Right renal cortex interstitium (tissue), 3 donors: ENCODE data around the gene PDIK1L. TPM values are rescaled to one million over a fixed set of nuclear protein-coding genes. Genes with fewer than 3 reads are reported as not detected.

ENCODE experiments used
- DNase-seq, 3 donors: peaks; one replicate each; pipeline ENCODE4 v3.0.0-alpha.2; 2013; ENCODE audit warnings: low read depth in 3 of 3, low spot score in 2 of 3
- polyA plus RNA-seq, 3 donors: library from polyadenylated mRNA; unstranded; fragments of 120-200 nt; gene quantifications; one replicate each; pipeline ENCODE4 v1.2.1, GENCODE V29; 2013; ENCODE audit not compliant: insufficient read length in 3 of 3

Gene PDIK1L
- polyA plus RNA-seq, 3 donors: 20.5 to 22.0 (median 20.7) TPM

DNA sequence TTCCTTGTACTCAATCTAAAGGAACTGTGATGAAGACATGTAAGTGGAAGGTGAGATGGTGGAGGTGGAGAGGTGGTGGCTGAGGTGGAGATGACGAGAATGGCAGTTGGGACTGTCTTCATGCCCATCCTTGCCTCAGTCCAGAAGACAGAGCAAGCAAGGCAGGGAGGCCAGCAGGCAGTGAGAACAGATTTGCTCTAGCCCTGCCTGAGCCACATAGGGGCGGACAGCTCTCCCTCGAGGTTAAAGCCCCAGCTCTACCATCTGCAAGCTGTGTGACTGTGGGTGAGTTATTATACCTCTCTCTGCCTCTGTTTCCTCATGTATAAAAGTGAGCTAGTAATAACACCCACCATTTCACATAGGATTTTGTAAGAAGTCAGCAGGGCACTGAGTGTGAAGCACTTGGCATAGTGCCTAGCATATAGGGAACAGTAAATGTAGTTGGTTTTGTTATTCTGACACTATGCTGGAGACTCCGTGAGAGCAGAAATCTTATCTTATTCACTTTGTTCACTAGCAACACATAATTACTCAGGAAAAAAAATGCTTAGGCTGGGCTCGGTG, 42.4 kb downstream of the PDIK1L start:
- no peak for DNase-seq

DNA sequence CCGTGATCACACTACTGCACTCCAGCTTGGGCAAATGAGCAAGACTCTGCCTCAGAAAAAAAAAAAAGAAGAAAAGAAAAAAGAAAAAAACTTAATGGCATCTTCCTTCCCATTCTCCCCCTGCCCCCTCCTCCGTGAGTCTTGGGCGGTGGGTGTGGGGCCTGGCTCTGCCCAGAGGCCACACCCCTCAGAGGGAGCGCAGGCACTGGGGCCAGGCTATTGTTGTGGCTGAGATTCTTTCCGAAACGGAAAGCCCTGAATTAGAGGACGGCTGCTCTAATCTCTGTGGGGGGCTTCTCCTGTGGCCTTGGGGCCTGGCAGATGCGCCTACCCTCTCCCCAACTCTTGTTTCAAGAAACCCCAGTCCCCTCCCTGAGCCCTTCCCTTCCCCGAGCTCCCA, 43.1 kb downstream of the PDIK1L start:
- DNase-seq: no peak

DNA sequence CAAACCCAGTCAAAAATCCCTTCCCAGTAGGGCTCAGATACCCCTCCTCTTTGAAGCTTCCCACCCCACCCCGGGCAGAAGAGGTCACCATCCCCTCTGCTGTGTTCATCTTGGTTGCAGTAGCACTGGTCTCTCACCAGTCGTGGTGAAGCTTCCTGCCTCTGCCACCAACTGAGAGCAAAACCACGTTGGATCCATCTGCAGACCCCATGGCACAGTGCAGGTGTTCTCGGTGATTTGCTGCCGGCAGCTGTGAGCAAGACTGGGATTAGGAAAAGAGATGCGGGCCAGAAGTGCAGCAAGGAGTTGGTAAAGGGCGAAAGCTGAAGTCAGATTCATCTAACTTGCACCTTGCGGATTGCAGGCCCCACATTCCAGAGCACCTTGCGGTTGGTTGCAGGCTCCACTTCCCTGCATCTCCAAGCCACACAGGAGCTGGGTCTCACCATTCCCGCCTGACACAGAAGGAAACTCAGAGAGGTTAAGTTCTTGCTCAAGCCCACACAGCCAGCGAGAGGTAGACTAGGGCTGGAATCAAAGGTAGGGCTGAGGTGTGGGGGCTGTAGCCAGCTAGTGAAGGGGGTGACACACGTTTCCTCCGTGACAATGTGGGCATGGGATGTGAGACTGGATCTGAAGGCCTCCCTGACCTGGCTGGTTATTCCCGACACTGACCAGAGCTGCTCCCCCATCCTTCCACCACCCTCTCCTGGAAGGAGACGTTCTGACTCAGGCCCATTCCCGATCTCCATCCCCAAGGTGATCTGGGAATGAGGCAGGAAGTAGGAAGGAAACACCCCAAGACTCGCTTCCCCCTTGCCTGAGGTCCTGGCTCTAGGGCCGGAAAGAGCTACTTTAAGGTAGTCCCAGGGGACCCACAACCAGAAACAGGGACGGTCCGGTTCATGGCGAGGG, 44.0 kb downstream of the PDIK1L start:
- DNase-seq: no peak

DNA sequence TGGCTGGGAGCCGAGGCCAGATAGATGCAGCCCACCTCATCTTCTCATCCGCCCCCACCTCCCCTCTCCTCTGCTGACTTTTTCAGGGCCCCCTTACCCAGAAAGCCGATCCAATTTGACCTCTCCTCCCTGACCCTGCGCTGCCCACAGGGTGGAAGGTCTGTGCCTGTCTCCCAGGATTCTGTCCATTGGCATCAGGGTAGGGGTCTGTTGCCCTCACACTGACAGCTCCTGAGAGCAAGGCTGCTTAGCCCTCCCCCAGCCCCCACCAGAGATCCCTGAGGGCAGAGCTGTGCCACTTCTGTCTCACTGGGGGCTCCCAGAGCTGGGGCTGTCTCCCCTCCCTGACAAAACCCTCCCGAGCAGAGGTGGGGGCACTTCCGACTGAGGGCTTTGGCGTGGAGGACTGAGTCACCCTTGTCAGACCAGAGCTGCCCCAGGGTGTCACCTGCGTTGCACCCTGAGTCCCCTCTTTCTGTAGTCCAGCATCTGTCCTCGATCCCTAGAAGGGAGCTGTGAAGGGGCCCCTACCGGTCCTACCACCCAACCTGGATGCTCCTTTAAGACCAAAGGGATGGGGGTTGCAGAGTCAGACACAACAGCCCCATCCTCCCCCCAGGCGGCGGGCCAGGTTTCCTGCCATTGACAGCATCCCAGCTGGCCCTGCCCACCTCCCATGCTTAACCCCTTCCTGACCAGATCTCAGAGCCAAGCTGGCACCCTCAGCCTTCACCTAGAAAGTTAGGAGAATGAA, 44.8 kb downstream of the PDIK1L start:
- DNase-seq: no peak

DNA sequence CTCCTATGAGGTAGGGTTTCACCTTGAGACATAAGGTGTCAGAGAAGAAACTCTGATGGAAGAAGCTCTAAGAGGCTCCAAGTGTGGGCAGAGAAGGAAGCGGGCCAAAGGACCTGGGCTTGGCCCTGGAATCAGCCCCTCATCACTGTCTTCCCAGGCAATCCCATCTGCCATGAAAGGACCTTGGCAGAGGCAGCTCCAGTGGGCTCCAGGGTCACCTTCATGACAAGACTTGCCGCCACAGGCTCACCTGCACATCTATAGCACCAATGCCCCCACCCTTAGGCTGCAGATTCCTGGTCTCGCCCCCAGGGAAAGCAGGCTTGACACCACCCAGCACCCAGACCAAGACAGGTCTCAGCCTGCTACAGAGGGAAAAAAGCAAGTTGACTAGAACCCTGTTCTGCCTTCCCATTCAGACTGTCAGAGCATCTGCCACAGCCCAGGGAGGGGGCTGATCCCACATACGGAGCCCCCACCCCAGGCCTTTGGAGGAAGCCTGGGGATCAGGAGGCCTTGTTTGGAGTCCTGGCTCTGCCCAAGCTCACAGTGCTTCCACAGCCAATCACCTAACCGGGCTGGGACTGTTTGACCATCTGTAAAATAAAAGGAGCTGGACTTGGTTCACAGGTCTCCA, 46.8 kb downstream of the PDIK1L start:
- no peak for DNase-seq

DNA sequence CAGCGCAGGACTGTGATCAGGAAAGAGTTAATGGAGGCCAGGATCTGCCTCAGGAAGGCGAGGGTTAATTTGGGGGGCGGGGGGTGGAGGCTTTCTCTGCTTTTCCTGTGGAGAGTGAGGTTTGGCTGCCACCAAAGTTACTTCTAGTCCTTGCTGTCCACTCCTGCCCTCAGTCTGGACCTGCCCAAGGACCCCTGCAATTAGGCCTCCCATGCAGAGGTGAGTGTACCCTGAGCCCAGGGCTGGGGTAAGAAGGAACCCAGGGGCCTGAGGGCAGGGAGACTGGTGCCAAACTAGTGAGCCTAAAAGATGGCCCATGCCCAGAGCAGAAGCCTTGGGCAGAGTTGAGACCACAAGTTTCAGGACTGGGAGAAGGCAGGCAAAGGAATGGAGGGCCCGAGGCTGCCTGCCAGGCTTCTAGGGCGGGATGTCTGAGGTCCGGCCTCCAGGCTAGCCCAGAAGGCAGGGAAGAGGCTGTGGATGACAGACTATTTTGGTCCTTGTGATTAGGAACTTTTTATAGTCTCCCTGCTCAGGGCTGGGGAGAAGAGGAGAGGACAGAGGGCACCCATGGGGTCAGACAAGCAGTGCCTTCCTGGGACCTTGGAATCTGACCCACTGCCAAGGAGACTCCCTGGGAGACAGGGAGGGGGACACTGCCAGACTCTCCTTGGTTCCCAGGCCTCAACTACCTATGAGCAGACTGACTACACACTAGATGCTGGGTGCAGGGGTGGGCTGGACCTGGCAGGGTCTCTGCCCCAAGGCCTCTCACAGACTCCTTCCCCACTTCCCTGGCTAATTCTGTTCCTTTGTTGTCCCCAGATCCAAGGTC, 47.5 kb downstream of the PDIK1L start, which contains the start of gene FAM110D:
Gene FAM110D, plus strand, starts transcription at position 172 of the 835 bp plus-strand sequence. CDS start 2,213 bp downstream, outside the sequence.
- no peak for DNase-seq

DNA sequence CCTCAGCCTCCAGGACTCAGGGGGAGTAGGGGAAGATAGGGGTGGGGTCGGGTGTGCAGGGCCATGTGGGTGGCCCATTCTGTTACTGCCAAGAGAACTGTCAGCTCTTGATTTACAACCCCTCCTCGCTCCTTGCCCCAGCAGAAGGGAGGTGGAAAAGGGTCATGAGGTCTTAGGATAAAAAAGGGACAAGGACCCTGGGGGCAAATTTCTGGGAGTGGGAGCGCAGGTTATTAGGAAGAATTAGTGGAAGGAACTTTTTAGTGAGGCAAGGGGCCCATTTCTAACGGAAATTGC, 48.1 kb downstream of the PDIK1L start:
- no peak for DNase-seq

DNA sequence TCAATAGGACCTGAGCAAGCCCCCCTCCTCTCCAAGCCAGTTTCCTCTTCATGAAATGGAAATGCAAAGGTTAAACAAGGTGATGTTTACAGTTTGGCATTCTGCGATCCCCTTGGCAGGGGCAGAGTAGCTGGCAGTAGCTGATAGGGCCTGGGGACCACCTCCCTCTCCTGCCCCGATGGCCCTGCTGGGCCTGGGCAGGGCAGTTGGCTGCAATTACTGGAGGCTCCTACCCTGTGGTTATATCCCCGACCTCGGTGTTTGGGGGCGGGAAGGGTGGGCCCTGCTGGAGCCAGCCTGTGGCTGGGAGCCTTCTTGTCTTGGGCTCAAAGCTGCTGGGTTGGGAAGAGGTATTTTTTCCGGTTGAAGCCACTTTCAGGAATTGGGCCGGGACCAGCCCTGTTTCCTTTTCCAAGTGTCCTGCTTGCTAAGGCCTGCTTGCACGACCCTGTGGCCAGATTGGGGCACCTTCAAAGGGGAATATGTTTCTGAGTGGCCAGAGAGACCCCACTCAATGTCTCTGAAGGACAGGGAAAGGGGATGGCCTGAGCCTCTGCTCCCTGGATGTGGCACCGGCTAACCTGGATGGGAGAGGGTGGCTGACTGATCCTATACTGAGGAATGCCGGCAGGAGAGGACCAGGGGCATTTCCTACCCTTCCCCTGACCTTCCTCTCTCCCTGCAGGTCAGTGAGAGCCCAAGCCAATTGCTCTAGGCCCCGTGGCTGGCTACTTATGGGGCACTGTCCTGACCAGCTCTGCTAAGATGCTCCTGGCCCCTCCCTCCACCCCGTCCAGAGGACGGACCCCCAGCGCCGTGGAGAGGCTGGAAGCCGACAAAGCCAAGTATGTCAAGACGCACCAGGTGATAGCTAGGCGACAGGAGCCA, 49.1 kb downstream of the PDIK1L start:
- DNase-seq: no peak

DNA sequence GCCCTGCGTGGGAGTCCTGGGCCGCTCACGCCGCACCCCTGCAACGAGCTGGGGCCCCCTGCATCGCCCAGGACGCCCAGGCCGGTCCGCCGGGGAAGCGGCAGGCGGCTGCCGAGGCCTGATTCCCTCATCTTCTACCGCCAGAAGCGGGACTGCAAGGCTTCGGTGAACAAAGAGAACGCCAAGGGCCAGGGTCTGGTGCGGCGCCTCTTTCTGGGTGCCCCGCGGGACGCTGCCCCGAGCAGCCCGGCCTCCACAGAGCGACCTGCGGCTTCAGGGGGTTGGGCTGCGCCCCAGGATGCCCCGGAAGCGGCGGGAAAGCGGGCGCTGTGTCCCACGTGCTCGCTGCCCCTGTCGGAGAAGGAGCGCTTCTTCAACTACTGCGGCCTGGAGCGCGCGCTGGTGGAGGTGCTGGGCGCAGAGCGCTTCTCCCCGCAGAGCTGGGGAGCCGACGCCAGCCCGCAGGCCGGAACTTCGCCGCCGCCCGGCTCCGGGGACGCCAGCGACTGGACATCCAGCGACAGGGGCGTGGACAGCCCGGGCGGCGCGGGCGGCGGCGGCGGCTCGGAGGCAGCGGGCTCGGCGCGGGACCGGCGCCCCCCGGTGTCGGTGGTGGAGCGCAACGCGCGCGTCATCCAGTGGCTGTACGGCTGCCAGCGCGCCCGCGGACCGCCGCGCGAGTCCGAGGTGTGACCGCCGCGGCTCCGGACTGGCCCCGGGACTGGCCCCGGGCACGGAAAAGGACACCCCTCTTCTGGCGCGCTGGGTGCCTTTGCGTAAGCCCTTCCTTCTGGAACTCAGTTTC, 50.0 kb downstream of the PDIK1L start:
- no peak for DNase-seq

DNA sequence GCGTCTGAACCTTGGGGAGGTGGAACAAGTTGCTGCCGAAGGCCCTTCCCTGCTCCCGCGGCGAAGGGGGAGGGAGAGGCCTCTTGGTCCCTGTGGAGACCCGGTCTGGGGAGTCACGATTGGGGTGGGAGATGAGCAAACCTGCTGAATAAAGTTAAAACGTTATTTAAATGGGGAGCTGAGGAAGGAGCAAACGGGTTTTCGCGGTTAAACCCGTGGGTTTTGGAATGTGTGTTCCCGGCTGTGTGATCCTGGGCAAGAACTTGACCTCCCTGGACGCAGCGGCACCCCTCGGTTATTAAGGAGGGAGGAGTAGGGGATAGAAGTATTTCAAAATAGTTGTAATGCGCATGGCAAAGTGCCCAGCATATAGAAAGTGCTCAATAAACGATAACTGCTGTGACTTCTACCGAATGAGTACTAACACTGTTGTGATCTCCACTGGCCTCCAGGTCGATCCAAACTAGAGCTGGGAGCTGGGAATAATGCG, 50.6 kb downstream of the PDIK1L start:
- no peak for DNase-seq

DNA sequence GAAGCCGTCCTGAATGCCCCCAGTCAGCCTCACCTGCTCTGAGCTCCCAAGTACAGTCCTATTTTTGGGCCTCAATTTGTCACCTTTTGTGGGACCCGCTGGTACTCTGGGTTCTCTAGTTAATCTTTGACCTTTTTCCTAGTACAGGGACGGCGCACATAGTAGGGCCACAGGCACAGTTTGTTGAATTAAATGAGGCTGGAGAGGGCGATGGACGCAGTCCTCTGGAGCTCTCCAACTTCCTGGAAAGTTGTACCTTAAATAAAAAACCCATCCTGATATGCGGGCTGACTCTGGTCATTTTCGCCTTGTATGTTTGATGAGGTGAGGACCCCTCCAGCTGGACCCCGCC, 52.0 kb downstream of the PDIK1L start:
- DNase-seq: no peak

DNA sequence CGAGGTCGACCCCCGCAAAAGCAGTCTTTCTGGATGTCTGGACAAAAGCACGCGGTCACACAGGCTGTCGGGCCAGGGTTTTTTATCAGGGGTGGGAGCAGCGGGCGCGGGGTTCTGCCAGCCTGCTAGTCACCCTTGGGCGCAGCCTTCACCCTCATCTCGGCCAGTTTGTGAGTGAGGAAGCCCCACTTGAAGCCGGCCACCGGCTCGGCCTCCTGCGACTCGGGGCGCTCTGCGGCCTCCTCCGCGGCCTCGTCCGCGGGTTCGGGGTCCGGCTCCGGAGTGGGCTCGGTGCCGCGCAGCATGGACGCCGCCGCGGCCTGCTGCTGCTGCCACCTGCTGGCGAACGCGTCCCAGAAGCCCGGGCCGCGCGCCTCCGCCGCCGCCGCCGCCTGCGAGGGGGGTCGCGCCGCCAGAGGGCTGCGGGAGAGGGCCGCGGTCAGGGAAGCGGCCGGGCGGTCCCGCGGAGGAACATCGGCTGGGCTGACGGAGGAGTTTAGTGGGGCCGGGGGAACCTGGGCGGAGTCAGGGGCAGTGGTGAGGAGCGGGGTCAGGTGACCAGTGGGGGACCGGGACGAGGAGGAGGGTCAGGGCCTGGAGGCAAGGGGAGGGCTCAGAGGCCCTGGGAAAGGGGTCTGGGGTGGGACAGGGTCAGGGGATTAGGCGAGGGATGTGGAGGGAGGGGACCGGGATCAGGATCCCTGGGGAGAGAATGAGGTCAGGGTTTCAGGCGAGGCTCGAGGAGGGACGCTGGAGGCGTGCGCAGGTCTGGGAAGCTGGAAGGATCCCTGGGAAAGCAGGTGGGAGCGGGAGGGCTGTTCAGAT, 52.6 kb downstream of the PDIK1L start:
- DNase-seq: no peak

DNA sequence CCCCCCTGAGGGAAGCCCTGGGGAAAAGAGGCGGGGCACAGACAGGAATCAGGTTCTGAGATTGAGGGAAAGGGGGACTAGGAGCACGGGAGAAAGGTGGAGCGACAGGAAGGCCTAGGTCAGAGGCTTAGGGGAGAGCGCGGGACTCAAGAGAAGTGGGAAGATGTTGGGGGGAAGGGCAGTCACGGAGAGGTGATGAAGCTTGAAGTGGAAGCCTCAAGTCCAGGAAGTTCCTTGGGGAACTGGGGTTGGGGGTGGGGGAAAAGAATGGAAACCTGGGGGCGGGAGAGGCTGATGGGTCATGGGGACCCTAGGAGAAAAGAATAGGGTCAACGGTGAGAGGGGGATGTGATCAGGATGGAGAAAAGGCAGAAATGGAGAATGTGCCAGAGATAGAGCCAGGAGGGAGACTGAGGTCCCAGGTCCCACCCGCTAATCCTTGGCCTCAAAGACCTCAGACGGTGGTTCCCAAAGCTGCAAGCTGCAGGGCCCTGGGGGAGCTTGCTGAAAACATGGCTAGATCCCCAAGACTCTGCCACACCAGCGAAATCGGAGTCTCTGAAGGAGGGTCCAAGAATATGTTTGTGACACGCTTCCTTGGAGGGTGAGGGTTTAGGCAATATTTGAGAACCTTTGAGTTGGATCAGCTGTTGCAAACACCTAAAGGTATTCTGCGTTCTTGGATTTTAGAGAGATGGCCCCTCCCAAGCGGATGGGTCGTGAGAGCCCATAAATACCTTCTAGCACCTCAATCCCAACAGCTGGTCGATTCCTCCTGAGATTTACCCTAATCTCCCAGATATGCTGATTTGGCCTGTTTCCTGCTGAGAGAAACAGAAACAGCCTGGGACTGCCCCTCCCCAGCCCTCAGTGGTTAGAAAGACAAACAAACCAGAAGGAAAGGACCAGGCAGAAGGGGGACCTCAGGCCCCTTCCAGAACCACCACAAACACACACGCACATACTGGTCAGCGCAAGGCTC, 53.5 kb downstream of the PDIK1L start:
- no peak for DNase-seq

DNA sequence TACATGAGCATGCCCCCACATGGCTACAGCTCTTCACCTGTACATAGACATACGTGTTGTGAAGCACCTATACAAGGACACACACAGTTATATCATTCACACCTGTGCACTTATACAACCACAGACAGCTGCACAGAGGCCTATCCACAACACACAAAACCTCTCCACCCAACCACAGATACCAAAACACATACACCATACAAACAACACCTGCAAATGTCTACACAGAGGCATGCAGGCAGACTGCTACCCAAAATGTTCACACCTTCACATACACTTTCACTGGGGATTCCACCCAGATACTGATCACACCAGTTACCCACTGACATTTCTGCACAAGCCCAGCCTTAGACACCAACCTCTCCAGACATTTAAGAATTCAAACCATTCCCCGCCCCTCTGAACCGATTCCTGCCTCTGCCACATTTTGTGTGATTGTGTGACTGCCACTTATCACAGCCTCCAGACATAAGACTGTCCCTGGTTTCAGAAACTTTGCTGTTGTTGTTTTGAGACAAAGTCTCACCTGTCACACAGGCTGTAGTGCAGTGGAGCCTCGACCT, 55.2 kb downstream of the PDIK1L start:
- DNase-seq: no peak

DNA sequence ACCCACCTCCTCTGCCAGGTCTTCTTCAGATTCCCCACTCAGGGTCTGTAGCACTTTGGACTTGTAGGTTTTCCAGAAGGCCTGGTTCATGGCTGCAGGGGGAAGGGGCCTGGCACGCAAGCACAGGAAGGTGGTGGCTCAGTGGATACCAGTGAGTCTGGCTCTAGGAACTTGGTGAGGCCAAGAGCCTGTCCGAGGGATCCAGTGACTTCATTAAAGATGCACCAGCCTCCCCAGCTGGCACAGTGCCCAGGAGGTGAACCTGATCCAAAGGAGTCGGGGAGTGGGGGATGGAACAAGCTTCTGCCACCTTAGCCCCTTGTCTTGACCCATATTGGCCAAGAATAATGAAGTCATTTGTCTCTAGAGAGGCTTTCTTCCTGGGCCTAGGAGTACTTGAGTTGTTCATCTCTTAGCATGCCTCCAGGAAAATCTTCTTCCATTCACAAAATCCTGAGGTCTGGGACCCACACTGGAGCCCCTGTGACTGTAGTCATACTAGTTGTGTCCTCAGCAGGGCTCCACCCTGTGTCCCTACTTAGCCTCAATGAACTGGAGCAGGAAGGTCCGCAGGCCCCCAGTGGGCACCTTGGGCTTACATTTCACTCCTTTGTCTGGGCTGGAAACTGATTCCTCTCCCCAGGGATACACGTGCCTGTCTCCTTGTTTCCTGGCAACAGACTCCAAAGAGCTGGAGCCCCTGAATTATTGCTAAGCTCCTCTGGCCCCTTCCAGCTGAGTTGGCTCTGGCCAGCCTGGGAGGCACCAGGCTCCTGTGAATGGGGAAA, 57.0 kb downstream of the PDIK1L start, which contains the start of gene C1orf232:
Gene C1orf232, minus strand, starts transcription at position 554 of the 788 bp plus-strand sequence. Its CDS starts 464 bp downstream, at position 90.
- no peak for DNase-seq
